GM04503 (cell line): ENCODE measurements around the gene TMEM223.
"Not testable (repeated sequence)": the region's sequence is repeated elsewhere in the genome, so short reads cannot be mapped to it uniquely, and the experiment has no call there.

ENCODE experiments used
- DNase-seq: peaks from one replicate; pipeline ENCODE4 v3.0.0-alpha.2; 2012; ENCODE audit warnings: low read depth

The TMEM223 gene

DNA sequence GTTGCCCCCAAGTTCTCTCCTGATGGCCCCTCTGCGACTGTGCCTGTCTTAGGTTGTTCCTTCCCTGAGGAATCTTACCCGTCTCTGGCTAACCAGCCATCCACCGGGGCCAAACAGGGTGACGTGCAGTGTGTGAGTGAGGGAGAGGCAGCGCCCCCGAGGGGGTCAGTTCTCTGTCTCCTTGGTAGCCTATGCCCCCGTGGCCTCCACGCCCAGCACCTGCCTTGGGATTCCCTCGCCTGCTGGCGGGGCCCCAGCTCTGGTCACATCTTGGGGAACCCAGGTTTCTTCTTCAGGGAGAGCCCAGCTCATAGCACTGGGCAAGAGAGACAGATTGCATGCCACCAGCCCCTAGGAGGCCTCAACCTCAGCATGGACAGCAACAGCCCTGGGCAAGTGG lies 7.7 kb upstream of the TMEM223 start:
- DNase-seq = no peak

DNA sequence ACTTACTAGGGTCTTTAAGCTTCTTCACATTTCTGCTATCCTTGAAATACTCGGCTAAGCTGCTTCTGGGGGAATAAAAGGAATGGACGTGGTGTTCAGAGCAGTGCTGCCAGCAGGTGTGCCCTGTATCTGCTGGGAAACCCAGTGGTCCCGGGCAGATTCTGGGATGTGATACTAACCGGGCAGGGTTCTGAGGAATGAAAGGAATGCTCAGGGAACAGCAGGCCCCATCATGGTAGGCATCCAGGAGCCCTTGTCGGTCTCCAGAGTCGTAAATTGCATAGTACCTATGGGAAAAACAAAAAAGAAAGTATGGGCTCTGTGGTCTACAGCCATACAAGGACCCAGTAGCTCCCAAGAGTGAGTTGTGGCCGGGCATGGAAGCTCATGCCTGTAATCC lies 4.5 kb upstream of the TMEM223 start:
- no peak for DNase-seq

DNA sequence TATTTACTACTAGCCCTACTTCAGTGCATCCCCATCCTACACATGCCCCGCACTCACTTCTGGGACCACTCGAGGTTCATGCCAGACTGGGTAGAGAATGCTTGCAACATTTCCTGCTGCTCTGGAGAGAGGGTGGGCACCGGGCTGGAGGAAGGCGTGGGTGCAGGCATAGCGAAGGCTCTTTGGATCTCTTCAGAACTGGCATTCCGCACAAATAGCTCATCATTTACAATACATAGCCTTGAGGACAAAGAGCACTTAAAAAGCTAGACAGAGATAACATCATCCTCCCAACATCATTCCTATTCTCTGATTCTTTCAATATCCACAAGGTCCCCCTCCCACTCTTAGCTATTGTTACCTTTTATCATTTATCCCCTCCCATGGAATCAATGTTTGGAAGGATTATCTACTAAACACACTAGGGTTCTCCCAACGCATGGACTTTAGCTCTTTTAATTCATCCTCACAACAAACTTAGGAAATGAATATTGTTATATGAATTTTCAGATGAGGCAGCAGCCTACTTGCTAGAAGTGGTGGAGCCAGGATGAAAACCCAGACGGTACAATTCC lies 2.5 kb upstream of the TMEM223 start:
- DNase-seq = no peak

DNA sequence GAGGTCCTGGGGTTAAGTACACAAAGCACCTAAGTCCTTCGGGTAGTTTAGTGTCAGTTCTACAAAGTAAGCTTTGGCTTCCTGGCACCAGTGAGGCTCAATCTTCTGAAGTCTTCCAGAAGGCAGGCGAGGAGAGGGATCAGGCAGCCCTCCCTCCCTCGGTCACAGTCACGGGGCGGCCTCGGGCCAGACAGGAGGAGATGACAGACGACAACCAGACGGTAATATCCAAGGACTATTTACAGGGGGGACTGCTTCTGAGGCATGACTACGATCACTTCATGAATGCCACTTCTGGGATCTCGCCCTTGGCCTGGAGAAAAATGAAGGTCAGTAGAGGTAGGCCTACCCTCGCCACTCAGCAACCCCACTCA lies 383 bp upstream of the TMEM223 start:
- no peak for DNase-seq

DNA sequence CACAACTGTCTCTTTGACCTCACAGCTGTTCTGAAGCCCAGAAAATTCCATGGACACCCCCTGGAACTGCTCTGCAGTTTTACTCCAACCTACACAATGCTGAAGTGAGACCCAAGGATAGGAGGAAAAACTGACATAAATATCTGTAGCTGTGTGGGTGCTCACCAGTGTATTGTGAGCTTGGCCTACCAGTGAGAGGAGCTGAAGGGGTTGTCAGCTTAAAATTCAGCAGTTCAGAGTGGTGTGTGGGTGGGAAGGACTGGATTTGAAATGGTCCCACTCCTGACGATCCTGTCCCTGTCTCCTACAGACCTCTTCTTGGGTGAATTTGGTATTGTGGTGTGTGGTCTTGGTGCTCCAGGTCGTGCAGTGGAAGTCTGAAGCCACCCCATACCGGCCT lies 2.2 kb downstream of the TMEM223 start:
- no peak for DNase-seq

DNA sequence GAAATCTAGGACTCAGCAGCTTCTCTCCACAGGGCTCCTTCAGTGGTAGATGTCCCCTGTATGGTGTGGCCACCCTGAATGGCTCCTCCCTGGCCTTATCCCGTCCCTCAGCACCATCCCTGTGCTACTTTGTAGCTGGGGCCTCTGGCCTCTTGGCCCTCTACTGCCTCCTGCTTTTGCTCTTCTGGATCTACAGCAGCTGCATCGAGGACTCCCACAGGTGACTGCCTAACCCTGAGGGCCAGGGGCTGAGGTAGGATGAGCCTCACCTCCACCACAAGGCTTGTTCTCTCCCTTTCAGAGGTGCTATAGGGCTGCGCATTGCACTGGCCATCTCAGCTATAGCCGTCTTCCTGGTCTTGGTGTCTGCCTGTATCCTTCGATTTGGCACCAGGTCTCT lies 2.8 kb downstream of the TMEM223 start:
- DNase-seq = no peak

DNA sequence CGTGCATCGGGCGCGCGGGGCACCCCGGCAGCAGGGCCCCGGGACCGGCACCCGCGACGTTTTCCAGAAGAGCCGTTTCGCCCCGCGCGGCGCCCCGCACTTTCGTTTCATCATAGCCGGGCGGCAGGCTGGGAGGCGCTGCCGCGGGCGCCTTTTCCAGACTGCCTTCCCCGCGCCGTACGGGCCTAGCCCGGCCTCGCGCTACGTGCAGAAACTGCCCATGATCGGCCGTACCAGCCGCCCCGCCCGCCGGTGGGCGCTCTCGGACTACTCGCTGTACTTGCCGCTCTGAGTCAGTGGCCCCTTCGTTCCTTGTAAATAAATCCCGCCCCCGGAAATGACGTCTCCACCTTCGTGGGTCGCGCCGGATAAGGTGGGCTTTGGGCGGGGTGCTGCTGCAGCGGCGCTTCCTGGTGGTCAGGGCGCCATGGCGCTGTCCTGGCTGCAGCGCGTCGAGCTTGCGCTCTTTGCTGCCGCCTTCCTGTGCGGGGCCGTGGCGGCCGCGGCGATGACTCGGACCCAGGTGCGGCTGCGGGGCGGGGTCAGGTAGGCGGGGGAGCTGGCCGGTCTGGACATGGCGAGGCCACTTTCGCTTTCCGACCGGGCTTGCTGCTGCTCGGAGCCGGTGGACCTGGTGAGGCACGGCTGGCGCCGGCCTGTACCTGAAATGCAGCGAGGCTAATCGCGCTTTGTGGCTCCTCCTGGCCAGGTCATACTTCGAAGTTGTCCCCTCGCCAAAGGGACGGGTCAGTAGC lies 4.6 kb downstream of the TMEM223 start, which contains the start of gene TMEM179B:
Gene TMEM179B, plus strand, starts transcription at position 398 of the 755 bp plus-strand sequence. Its CDS starts 30 bp downstream, at position 428.
- peak; percentile 80 for DNase-seq

DNA sequence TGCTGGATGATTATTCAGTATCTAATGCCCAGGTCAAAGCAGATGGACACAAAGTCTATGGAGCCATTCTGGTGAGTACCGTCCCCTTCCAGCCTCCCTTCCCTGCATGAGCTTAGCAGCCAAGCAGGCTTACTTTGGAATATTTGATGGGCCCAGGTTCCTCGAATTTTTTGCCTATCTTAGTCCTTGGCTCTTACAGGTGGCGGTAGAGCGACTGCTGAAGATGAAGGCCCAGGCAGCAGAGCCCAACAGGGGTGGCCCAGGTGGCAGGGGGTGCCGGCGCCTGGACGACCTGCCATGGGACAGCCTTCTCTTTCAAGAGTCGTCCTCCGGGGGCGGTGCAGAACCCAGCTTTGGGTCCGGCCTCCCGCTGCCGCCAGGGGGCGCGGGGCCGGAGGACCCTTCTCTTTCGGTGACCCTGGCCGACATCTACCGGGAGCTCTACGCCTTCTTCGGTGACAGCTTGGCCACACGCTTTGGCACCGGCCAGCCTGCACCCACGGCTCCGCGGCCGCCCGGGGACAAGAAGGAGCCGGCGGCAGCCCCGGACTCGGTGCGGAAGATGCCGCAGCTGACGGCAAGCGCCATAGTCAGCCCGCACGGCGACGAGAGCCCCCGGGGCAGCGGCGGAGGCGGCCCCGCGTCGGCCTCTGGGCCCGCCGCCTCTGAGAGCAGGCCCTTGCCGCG lies 5.3 kb downstream of the TMEM223 start:
- DNase-seq = peak; percentile 38

DNA sequence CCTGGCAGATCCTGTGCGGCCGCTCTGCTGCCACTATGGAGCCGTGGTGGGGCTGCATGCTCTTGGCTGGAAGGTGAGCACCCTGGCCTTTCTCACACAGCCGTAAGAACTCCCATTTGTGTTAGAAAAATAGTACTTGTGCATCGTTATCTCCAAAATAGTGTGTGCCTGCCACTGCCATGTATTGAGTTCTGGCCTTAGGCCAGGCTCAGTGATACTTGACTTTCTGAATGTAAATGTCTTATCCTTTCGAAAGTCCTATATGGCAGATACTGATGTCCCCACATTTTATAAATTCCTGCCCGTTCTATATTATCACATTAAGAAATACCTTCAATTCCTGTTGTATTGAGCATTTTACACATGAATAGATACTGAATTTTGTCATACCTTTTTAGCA lies 9.1 kb downstream of the TMEM223 start:
- DNase-seq = no peak

DNA sequence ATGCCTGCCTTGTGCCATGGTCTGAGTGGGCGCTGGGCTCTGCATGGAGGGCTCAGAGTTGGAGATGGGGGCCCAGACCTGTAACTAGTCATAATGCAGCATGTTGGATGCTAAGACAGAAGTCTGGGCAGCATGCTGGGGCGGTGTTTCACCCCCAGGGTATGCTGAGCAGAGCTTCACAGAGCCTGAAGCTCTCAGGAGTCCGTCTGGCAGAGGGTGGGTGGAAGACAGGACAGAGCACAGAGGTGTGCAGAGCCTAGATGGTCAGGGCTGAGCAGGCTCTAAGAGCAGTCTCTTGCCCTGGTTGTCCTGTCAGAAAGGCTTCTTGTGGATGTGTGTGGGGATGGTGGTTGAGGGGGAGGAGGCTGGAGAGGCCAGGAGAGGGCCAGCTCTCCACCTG lies 13.4 kb downstream of the TMEM223 start:
- no peak for DNase-seq

DNA sequence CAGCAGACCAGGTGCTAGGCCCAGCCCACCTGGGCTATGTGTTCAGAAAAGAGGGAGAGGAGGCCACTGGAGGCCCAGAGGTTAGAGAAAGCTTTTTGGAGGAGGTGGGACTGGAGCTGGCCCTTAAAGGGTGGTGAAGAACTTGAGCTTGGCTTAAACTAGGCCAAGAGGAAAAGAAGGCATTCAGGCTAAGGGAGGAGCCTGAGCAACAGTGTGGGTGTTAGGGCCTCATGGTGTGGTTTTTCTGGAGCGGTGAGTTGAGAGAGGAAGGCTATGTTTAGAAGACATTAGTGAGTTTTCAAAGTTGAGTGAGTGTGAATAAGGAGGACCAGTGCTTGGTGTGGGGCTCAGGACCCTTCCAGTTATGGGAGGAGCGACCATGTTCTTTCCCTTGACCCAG lies 14.4 kb downstream of the TMEM223 start:
- DNase-seq = no peak

DNA sequence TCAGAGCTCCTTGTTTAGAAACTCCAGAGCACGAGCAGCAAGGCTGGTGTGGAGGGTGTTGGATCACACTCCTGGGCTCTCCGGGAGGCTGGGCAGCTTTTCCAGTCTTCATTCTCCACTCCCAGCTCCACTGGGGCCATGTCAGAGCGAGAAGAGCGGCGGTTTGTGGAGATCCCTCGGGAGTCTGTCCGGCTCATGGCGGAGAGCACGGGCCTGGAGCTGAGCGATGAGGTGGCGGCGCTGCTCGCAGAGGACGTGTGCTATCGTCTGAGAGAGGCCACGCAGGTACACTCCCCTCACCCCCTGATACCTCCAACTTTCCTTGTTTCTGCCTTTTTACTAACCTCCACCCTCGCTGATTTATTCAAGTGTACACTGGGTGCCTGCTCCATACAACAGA lies 16.2 kb downstream of the TMEM223 start:
- no peak for DNase-seq

DNA sequence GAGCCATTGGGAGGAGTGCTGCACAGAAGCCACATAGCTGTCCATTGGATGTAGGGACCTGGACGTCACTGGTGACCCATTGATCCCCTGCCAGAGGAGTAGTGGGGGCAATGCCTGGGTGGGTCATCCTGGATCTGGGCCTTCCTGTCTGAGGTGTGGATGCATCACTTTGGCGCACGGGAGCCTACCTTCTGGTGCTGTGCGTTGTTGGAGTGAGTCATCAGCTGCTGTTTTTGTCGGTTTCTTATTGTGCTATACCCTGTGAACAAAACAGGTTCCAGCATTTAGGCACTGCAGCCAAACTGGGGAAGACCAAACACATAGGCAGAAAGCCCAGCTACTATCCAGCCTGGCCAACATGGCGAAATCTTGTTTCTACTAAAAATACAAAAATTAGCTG lies 17.4 kb downstream of the TMEM223 start:
- no peak for DNase-seq

DNA sequence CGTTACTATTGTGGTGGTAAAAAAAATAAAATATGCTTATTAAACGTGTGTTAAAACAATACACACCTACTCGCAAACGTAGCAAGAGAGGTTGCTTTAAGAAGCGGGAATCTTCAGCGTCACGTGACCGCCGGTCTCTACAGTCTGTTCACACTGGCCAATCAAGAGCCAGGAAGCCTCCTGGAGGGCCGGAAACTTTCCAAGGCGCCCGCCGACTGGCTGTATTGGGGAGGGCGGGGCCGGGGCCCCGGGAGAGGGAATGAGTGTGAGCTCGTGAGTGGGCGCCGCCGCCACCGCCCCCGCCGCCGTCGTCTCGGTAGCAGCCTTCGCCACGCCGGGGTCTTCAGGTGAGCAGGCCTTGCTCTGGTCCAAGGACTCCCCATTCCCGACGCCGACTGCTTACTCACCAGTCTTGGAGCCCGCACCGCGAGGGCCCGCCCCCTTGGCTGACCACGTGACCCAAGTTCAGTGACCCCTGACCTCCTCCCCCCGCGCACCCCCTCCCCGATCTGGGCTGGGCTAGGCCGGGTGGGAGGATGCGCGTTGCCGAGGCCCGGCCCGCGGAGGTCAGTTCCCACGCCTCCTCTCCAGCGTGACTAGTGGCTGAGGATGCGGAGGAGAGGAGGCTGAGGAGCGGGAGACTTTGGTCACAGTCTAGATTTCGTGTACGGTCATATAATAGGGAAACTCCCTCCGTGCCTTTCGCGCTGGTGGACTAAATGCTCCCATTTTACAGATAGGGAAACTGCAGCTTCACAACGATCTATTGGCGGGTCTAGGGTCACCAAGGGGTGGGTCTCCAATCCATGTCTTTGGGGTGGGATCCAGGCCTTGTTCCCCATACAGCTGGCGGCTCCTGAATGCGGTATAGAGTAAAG lies 20.4 kb downstream of the TMEM223 start, which contains the start of gene TAF6L:
Gene TAF6L, plus strand, starts transcription at position 253 of the 878 bp plus-strand sequence. CDS start 4,388 bp downstream, outside the sequence.
- peak; percentile 80 for DNase-seq

DNA sequence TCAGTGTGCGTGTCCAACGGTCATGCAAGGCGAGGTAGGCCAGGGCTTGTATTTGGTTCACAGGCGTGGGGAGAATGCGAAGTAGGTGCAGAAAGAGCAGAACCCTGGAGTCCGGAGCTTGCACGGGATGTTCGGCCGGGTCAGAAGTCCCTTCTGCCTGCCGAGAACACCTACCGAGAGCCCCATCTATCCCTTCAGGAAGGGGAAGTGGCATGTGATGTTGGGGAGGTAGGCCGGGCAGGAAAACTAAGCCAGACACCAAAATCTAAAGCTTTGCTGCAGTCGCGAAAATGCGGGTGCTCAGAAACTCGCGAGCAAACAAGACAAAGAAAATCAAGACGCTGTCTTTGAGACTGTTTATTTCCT lies 21.0 kb downstream of the TMEM223 start:
- DNase-seq = no peak

DNA sequence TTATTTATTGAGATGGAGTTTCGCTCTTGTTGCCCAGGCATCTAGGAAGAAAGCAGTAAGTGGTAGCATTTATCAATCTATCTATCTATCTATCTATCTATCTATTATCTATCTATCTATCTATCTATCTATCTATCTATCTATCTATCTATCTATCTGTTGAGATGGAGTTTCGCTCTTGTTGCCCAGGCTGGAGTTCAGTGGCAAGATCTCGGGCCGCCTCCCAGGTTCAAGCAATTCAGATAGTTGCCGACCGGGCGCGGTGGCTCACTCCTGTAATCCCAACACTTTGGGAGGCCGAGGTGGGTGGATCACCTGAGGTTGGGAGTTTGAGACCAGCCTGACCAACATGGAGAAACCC lies 31.0 kb downstream of the TMEM223 start:
- not testable (repeated sequence) for DNase-seq

DNA sequence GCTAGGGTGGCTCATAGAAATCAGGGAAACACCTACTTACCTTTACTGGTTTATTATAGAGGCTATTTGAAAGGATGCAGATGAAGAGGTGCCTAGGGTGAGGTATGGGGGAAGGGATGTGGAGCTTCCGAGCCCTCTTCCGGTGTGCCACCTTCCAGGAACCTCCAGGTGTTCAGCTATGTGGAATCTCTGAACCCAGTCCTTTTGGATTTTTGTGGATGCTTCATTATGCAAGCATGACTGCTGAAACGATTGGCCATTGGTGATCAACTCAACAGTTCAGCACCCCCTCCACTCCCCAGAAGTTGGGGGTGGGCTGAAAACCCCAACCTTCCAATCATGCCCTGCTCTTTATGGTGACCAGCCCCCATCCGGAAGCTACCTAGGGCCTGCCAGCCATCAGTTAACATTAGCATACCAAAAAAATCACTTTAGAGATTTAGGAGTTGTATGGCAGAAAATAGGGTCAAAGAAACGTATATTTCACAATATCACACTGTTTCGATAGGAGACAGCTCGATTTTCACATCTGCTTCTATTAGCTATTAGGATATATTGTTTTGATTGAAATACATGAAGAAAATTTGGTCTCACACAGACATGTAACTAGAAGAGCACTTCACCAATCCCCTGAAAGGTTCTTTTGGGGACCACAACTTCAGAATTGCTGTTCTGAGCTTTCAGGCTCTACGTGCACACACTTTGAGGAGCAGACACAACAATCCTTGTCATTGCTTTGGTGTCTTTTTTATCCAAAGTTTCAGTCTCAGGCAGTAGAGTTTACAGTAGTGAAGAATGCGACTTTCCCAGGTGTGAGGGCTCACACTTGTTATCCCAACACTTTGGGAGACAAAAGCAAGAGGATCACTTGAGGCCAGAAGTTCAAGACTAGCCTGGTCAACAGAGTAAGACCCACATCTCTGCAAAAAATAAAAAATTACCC lies 33.7 kb downstream of the TMEM223 start:
- DNase-seq = no peak

DNA sequence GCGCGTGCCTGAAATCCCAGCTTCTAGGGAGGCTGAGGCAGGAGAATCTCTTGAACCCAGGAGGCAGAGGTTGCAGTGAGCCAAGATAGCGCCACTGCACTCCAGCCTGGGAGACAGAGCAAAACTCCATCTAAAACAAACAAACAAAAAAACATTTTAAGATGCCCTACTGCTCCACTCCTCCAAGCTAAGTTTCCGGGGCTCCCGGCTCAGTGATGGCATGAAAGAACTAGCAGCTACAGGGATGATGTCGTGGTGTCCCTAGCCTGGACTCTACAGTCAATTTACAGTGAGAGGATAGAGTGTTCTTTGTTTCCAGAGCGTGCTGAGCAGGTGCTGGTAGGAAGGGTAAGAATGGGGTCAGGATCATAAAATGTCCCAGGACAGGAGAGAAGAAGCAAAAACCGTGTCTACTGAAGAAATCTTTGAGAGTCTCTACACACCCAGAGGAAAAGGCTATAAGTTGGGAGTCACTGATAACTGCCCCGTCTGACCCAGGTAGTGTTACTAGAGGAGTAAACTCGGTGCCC lies 36.7 kb downstream of the TMEM223 start:
- DNase-seq = no peak

DNA sequence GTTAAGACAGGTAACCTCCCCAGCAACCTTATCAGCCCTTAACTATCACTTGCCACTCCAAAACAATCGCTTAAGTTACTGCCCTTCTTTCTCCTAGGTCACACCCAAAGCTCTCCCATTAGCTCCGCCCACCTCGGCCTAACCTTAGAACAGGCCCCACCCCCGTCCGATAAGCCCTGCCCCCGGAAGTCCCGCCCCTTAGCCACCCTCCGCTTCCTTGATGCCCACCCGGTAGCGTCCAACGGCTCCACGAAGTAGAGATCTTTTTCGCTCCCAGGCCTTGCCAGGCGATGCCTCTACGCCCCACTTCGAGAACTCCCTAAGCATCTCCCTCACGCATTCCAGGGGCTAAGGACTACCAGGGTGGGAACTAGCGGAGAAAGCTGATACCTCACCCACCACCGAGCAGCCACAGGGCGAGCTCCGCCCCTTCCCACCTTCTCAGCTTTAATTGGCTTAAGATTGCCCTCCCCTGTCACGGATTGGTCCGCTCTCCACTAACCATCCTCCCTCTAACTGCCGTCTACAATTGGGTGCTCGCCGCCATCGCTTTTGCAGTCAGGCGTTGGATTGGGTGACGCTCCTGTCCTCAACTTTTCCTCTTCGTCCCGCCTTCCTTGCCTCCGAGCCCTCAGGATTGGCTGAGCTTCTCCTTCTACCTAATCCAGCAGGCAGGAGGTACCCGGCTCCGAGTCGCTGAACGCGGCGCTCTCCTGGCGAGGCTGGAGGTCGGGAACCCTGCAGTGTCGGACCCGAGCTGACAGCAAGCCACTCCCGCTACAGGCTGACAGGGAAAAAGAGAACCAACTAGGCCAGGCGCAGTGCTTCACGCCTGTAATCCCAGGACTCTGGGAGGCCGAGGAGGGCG lies 37.8 kb downstream of the TMEM223 start, which contains the start of gene ZBTB3:
Gene ZBTB3, minus strand, starts transcription at position 425 of the 868 bp plus-strand sequence. CDS start 496 bp downstream, outside the sequence.
- peak; percentile 97 for DNase-seq
